ENCODE results near the gene ZFYVE28. TPM values are rescaled to one million over a fixed set of nuclear protein-coding genes. Genes with fewer than 3 reads are reported as not detected.

The ZFYVE28 gene
- total and polyA plus RNA-seq, 9 donors, result 1.3 to 12.1 (median 8.6) TPM

- DNase-seq, result no peak
- WGBS, 3 donors, result 89 to 94% (median 93%) methylated on average over 10 of the region's 10 CpGs
- Histone ChIP-seq H3K27me3 (no peaks in the 10 kb centered on the region), H3K4me3 (no peak overlapping the region), H3K4me1 (ENCODE audit: insufficient read depth) (no peaks in the 10 kb centered on the region), H3K27ac (no peak overlapping the region), H3K9me3 (no peaks in the 10 kb centered on the region), H3K36me3 (no peaks in the 10 kb centered on the region)
- TF ChIP-seq EP300 (IDR thresholded peaks at IDR 0.05) (no peak), CTCF (IDR thresholded peaks at IDR 0.05) (no peak), POLR2A (IDR thresholded peaks at IDR 0.05) (no peak)
- intact Hi-C loops (cut with DNase I), result no loop called here
Measured at GRCh38 chr4:2306773-2307410, 111.6 kb downstream of the ZFYVE28 start.

- intact Hi-C loops (cut with DNase I), result no loop called here
- Histone ChIP-seq H3K36me3 (no peaks in the 10 kb centered on the region), H3K27me3 (no peaks in the 10 kb centered on the region), H3K4me3 (no peak overlapping the region), H3K27ac (no peak overlapping the region), H3K4me1 (ENCODE audit: insufficient read depth) (no peaks in the 10 kb centered on the region), H3K9me3 (no peaks in the 10 kb centered on the region)
- TF ChIP-seq CTCF (IDR thresholded peaks at IDR 0.05) (no peak), EP300 (IDR thresholded peaks at IDR 0.05) (no peak), POLR2A (IDR thresholded peaks at IDR 0.05) (no peak)
- no peak for DNase-seq
- WGBS, 3 donors, result 87 to 90% (median 88%) methylated on average over 11 of the region's 11 CpGs
Measured at GRCh38 chr4:2305766-2306501, 112.5 kb downstream of the ZFYVE28 start.

GRCh38 chr4:2304877-2305561 lies 113.4 kb downstream of the ZFYVE28 start:
- no peaks in the 10 kb centered on the region for H3K36me3 ChIP-seq
- no peak overlapping the region for H3K27ac ChIP-seq
- H3K9me3 ChIP-seq, result no peaks in the 10 kb centered on the region
- intact Hi-C loops (cut with DNase I), result no loop called here
- no peak overlapping the region for H3K4me3 ChIP-seq
- H3K4me1 ChIP-seq (ENCODE audit: insufficient read depth), result no peaks in the 10 kb centered on the region
- TF ChIP-seq EP300 (IDR thresholded peaks at IDR 0.05), result no peak
- TF ChIP-seq CTCF (IDR thresholded peaks at IDR 0.05), result no peak
- TF ChIP-seq POLR2A (IDR thresholded peaks at IDR 0.05), result no peak
- no peak for DNase-seq
- WGBS, 3 donors, result 86 to 90% (median 88%) methylated on average over 41 of the region's 41 CpGs
- no peaks in the 10 kb centered on the region for H3K27me3 ChIP-seq

- Histone ChIP-seq H3K9me3 (no peaks in the 10 kb centered on the region), H3K4me1 (ENCODE audit: insufficient read depth) (no peaks in the 10 kb centered on the region), H3K36me3 (no peaks in the 10 kb centered on the region), H3K27ac (no peak overlapping the region), H3K4me3 (no peak overlapping the region), H3K27me3 (no peaks in the 10 kb centered on the region)
- DNase-seq, result no peak
- intact Hi-C loops (cut with DNase I), result no loop called here
- TF ChIP-seq CTCF (IDR thresholded peaks at IDR 0.05), result no peak
- no peak for TF ChIP-seq EP300 (IDR thresholded peaks at IDR 0.05)
- TF ChIP-seq POLR2A (IDR thresholded peaks at IDR 0.05), result no peak
- 88 to 93% (median 93%) methylated on average over 30 to 32 of the region's 32 CpGs for WGBS, 3 donors
Measured at GRCh38 chr4:2304321-2304876, 114.0 kb downstream of the ZFYVE28 start.

All from ovary (tissue), 9 donors.